Heart left ventricle (tissue), 16 donors: Measurements from ENCODE around the gene USP32. TPM values are rescaled to one million over a fixed set of nuclear protein-coding genes. Genes with fewer than 3 reads are reported as not detected.

Experiments
- ATAC-seq, 4 donors: fragments of 200-7000 bp; cut with Tn5 transposase; one replicate each; pipeline ENCODE4 v1.9.1; 2020 to 2022; ENCODE audit warnings: moderate library complexity in 4 of 4, mild to moderate bottlenecking in 3 of 4, moderate number of reproducible peaks in 1 of 4
- DNase-seq, 5 donors: peaks; one replicate each; pipeline ENCODE4 v3.0.0-alpha.2; 2020
- H3K27ac ChIP-seq, 12 donors: fragments of 200-600 bp; sonication (generic) in 4 of 12; one replicate each; pipeline versions ENCODE4 v1.5.0 to v1.8.0; 2016 to 2022; ENCODE audit warnings: mild to moderate bottlenecking in 2 of 12
- H3K27me3 ChIP-seq, 9 donors: fragments of 200-600 bp; sonication (generic) in 2 of 9; one replicate each; pipeline versions ENCODE4 v1.5.1 to v1.8.0; 2016 to 2022; ENCODE audit warnings: mild to moderate bottlenecking in 3 of 9
- H3K36me3 ChIP-seq, 9 donors: fragments of 200-600 bp; sonication (generic) in 2 of 9; one replicate each; pipeline versions ENCODE4 v1.5.0 to v1.8.0; 2018 to 2022; ENCODE audit warnings: mild to moderate bottlenecking in 2 of 9
- H3K4me1 ChIP-seq, 12 donors: fragments of 200-600 bp; sonication (generic) in 4 of 12; one replicate each; pipeline versions ENCODE4 v1.5.0 to v1.8.0; 2016 to 2022; ENCODE audit warnings: mild to moderate bottlenecking in 3 of 12
- H3K4me3 ChIP-seq, 12 donors: fragments of 200-600 bp; sonication (generic) in 4 of 12; one replicate each; pipeline versions ENCODE4 v1.5.0 to v1.8.0; 2017 to 2022; ENCODE audit warnings: mild to moderate bottlenecking in 9 of 12, moderate library complexity in 4 of 12
- H3K9me3 ChIP-seq, 12 donors: fragments of 200-600 bp; sonication (generic) in 4 of 12; one replicate each; pipeline versions ENCODE4 v1.5.0 to v1.8.0; 2016 to 2022; ENCODE audit warnings: mild to moderate bottlenecking in 1 of 12
- POLR2A ChIP-seq, 2 donors: fragments of 450-650 bp; IDR thresholded peaks; one replicate each; pipeline ENCODE4 v1.6.1; 2017; ENCODE audit warnings: antibody characterized with exemption in 2 of 2, mild to moderate bottlenecking in 2 of 2, moderate library complexity in 2 of 2
- WGBS, 4 donors: extraction: QIAGEN DNeasy Blood & Tissue Kit in 2 of 4; methylation state at CpG; one replicate each; pipeline versions ENCODE4 v1.1.5 to v1.1.7; 2013 to 2018; 5-methylcytosine and 5-hydroxymethylcytosine counted together
- intact Hi-C, 10 donors: fragments of 100-400 bp; cut with DNase I; formaldehyde crosslinking; loops; one replicate each; pipeline versions ENCODE4 v1.11.1 to v1.14.2; 2022
- polyA plus RNA-seq, 2 donors: library from polyadenylated mRNA; stranded (reverse); fragments of 200-250 nt; gene quantifications; one replicate each; pipeline ENCODE4 v1.2.3, GENCODE V29; 2013
- total RNA-seq, 9 donors: library from RNA; depleted of rRNA in 2 of 9; stranded (reverse); fragments of >200 nt in 2 of 9; fragmentation: NEBNext Ultra II Directional in 3 of 9; extraction: Animal tissue kit (Norgen Biotek cat#: 25700) in 3 of 9; gene quantifications; one replicate each; pipeline versions ENCODE4 v1.1.0 to v1.2.4, GENCODE V29; 2016 to 2023
- TF ChIP-seq, protein P1 (sequence below), 12 donors: fragments of 200-600 bp; sonication (generic) in 4 of 12; IDR thresholded peaks; one replicate each; pipeline versions ENCODE4 v1.5.0 to v1.8.0; 2018 to 2022; ENCODE audit warnings: antibody characterized with exemption in 12 of 12, mild to moderate bottlenecking in 5 of 12
- donor health status: ischemic (EF 13 %, LVEDD 7.1; RV severe dilation, severe dysfunction).
- donor health status: healthy with polysubstance abuse.
- donor health status: DM: no; HTN: yes; CAD: no.
- donor health status: DM: no; HTN: no; CAD: no.
- donor health status: ischemic (EF 25% LVEDD 6.9; RV normal size, moderate dysfunction).
- donor health status: ischemic (EF 25% LVEDD 5.7; RV mildly dilated, moderate dysfunction).
- donor health status: healthy.
- donor health status: DM: yes; HTN: yes; CAD: no.
- donor health status: ischemic (EF 35%, LVEDD 5.7; RV mildly dilated, moderate dysfunction).
- donor health status: nonischemic (EF 11% LVEDD 7.7; RV severe dilation, severe dysfunction).
- donor health status: DM: yes; HTN: yes; CAD: no.
- donor health status: PGD.
- donor health status: ischemic (EF 29% LVEDD 5.4; RV normal size, mild dysfunction).
- donor health status: nonischemic (EF 23%, LVEDD 6.1; RV moderate dilation, normal function).

USP32 gene
- total and polyA plus RNA-seq, 11 donors = 9.8 to 50.0 (median 30.3) TPM

DNA sequence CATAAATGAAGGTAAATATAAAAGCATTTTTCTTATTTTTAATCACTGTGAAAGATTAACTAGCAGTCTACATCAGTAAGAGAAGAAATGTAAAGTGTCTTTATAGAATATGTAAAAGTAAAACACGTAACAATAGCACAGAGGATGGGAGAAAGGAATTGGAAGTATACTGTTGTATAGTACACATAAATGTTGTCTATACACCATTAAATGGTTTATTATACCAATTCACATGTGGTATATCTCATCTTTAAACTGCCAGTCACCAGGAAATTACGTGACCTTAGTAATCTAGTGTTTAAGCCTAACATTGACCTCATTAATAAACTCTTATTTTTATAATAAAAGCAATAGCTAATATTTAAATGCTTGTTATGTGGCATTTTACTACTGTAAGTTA, 87.4 kb downstream of the USP32 start:
- TF ChIP-seq, protein P1, sequence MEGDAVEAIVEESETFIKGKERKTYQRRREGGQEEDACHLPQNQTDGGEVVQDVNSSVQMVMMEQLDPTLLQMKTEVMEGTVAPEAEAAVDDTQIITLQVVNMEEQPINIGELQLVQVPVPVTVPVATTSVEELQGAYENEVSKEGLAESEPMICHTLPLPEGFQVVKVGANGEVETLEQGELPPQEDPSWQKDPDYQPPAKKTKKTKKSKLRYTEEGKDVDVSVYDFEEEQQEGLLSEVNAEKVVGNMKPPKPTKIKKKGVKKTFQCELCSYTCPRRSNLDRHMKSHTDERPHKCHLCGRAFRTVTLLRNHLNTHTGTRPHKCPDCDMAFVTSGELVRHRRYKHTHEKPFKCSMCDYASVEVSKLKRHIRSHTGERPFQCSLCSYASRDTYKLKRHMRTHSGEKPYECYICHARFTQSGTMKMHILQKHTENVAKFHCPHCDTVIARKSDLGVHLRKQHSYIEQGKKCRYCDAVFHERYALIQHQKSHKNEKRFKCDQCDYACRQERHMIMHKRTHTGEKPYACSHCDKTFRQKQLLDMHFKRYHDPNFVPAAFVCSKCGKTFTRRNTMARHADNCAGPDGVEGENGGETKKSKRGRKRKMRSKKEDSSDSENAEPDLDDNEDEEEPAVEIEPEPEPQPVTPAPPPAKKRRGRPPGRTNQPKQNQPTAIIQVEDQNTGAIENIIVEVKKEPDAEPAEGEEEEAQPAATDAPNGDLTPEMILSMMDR (IDR thresholded peaks at IDR 0.05) = no peak
- no peak for TF ChIP-seq POLR2A (IDR thresholded peaks at IDR 0.05)
- H3K4me1 ChIP-seq = peaks cover 0 to 30% (median 0%) of the 10 kb centered on the region in 12 donors
- H3K4me3 ChIP-seq = no peak overlapping the region
- intact Hi-C loops = no loop called here
- H3K27me3 ChIP-seq = no peaks in the 10 kb centered on the region
- no peaks in the 10 kb centered on the region for H3K9me3 ChIP-seq
- no peak for DNase-seq
- no peak for ATAC-seq
- H3K27ac ChIP-seq = peak overlapping the region in 1 of 12 donors; percentile 38
- WGBS, 4 donors = 94 to 97% (median 97%) methylated on average over 2 of the region's 2 CpGs
- peaks cover 0 to 18% (median 0%) of the 10 kb centered on the region in 9 donors for H3K36me3 ChIP-seq

DNA sequence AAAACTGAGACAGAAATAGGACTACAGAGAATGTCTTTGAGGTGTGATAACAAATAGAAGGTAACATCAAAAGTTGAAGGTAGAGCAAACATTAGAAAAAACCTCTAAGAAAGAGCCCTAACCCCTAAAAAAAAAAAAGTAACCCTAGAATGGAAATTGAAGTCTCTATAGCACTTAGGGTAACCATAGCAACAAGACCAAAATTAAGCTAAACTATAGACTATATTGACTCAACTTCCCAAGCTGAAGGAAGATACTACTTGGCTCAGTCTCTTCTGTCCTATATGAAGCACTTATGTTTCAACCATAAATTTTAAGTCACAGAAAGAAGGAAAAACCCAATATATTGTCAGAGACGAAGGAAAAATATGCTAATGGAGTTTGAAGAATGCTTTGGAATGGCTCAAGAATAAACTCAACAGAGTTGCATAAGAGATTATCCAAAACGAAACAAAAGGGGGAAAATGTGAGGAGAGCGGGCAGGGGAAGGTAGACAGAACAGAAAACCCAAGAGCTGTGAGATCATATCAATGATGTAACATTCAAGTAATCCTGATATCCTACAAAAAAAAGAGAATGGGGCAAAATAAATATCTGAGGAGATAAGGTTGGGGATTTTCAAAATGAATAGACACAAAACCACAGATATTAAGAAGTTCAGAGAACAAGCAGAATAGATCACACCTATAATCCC, 88.4 kb downstream of the USP32 start:
- TF ChIP-seq, protein P1 (IDR thresholded peaks at IDR 0.05) = no peak
- no peak for TF ChIP-seq POLR2A (IDR thresholded peaks at IDR 0.05)
- no peaks in the 10 kb centered on the region for H3K27me3 ChIP-seq
- DNase-seq (no peak), ATAC-seq (no peak)
- no peak overlapping the region for H3K4me3 ChIP-seq
- H3K36me3 ChIP-seq = peaks cover 0 to 23% (median 0%) of the 10 kb centered on the region in 9 donors
- H3K9me3 ChIP-seq = no peaks in the 10 kb centered on the region
- peaks cover 0 to 30% (median 0%) of the 10 kb centered on the region in 12 donors for H3K4me1 ChIP-seq
- no peak overlapping the region for H3K27ac ChIP-seq
- 93 to 95% (median 94%) methylated on average over 3 of the region's 3 CpGs for WGBS, 4 donors
- intact Hi-C loops = no loop called here

DNA sequence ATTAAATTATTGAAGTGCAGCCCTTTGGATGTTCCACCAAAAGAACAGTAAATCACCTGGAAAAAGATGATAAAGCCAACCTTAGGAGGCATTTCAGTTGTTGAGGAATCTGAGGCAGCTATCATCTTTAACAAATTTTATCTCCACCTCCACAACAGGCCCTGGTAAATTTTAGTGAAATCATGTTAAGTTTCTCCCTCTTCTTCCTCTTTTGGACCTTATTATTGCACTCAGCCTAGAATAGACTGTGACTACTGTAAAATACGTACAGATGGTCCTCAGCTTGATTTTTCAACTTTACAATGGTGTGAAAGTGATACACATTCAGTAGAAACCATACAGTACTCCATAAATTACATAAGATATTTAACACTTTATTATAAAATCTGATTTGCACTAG, 90.3 kb downstream of the USP32 start:
- DNase-seq (no peak), ATAC-seq (no peak)
- Histone ChIP-seq H3K4me3 (no peak overlapping the region), H3K27ac (no peak overlapping the region), H3K9me3 (no peaks in the 10 kb centered on the region), H3K4me1 (peaks cover 0 to 30% (median 0%) of the 10 kb centered on the region in 12 donors), H3K36me3 (peaks cover 0 to 25% (median 0%) of the 10 kb centered on the region in 9 donors), H3K27me3 (no peaks in the 10 kb centered on the region)
- no peak for TF ChIP-seq POLR2A (IDR thresholded peaks at IDR 0.05)
- TF ChIP-seq, protein P1 (IDR thresholded peaks at IDR 0.05) = no peak
- WGBS, 4 donors = 85 to 95% (median 89%) methylated on average over 1 of the region's 1 CpG
- intact Hi-C loops = no loop called here

DNA sequence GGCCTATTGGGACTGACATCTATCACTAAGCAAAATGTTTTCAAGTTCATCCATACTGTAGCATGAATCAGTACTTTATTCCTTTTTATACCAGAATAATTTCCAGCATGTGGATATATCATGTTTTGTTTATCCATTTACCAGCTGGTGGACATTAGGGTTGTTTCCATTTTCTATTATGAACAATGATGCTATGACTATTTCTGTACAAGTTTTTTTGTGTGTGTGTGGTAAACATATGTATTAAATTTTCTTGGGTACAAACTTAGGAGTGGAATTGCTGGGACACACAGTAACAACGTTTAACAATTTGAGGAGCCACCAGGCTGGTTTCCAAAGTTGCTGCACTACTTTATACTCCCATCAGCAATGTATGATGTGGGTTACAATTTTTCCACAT, 91.0 kb downstream of the USP32 start:
- intact Hi-C loops = no loop called here
- peaks cover 0 to 25% (median 0%) of the 10 kb centered on the region in 9 donors for H3K36me3 ChIP-seq
- no peak overlapping the region for H3K27ac ChIP-seq
- no peak for DNase-seq
- H3K4me1 ChIP-seq = peaks cover 0 to 28% (median 0%) of the 10 kb centered on the region in 12 donors
- no peaks in the 10 kb centered on the region for H3K9me3 ChIP-seq
- ATAC-seq = no peak
- 76 to 88% (median 80%) methylated on average over 1 of the region's 1 CpG for whole genome bisulfite sequencing, 4 donors
- no peaks in the 10 kb centered on the region for H3K27me3 ChIP-seq
- H3K4me3 ChIP-seq = no peak overlapping the region
- TF ChIP-seq, protein P1 (IDR thresholded peaks at IDR 0.05) = no peak
- TF ChIP-seq POLR2A (IDR thresholded peaks at IDR 0.05) = no peak
